HG02884 (cell line): ENCODE data around the gene SORT1.
"Not testable (repeated sequence)": the region's sequence is repeated elsewhere in the genome, so short reads cannot be mapped to it uniquely, and the experiment has no call there.

ENCODE experiments used
- ATAC-seq: cut with Tn5 transposase; IDR thresholded peaks from one replicate; pipeline ENCODE4 v1.9.1; 2021; ENCODE audit warnings: mild to moderate bottlenecking, moderate library complexity; ENCODE audit not compliant: unreplicated experiment

Gene SORT1

GRCh38 chr1:109397581-109398342 lies at the start of gene SORT1:
Gene SORT1 (minus strand): TSS chr1:109397918. CDS start chr1:109397892, 26 bp downstream.
- no peak for ATAC-seq

GRCh38 chr1:109445949-109446695 lies 48.4 kb upstream of the SORT1 start:
- not testable (repeated sequence) for ATAC-seq

- ATAC-seq, result no peak
Observed at GRCh38 chr1:109444346-109444745, 46.6 kb upstream of the SORT1 start.

- ATAC-seq, result no peak
Observed at GRCh38 chr1:109443476-109443875, 45.8 kb upstream of the SORT1 start.

- no peak for ATAC-seq
Observed at GRCh38 chr1:109441069-109441468, 43.4 kb upstream of the SORT1 start.

GRCh38 chr1:109438798-109439297 lies 41.1 kb upstream of the SORT1 start:
- ATAC-seq, result no peak

GRCh38 chr1:109434484-109434883 lies 36.8 kb upstream of the SORT1 start:
- ATAC-seq, result no peak

GRCh38 chr1:109433322-109433721 lies 35.6 kb upstream of the SORT1 start:
- no peak for ATAC-seq

- no peak for ATAC-seq
Observed at GRCh38 chr1:109432336-109432735, 34.6 kb upstream of the SORT1 start.

GRCh38 chr1:109427171-109427467 lies 29.4 kb upstream of the SORT1 start:
- no peak for ATAC-seq

GRCh38 chr1:109426281-109427170 lies 28.8 kb upstream of the SORT1 start, which contains the start of gene PSMA5:
Gene PSMA5 (minus strand): TSS chr1:109426448. CDS start chr1:109426330, 118 bp downstream.
- ATAC-seq, result peak; percentile 95

GRCh38 chr1:109425391-109426280 lies 27.9 kb upstream of the SORT1 start:
- ATAC-seq, result peak; percentile 26

GRCh38 chr1:109423498-109423897 lies 25.8 kb upstream of the SORT1 start:
- ATAC-seq, result no peak

GRCh38 chr1:109412551-109412950 lies 14.8 kb upstream of the SORT1 start:
- no peak for ATAC-seq

GRCh38 chr1:109404838-109405237 lies 7.1 kb upstream of the SORT1 start:
- no peak for ATAC-seq

GRCh38 chr1:109402025-109402424 lies 4.3 kb upstream of the SORT1 start:
- no peak for ATAC-seq

- ATAC-seq, result no peak
Observed at GRCh38 chr1:109400035-109400655, 2.4 kb upstream of the SORT1 start.

- no peak for ATAC-seq
Observed at GRCh38 chr1:109399326-109399957, 1.7 kb upstream of the SORT1 start.
